ENCODE results near the gene CDC14B.

- TF ChIP-seq CTCF (IDR thresholded peaks at IDR 0.05; ENCODE audit: low read length) (no peak), EZH2phosphoT487 (IDR thresholded peaks at IDR 0.05; ENCODE audit: low read length) (no peak)
These were observed 158.3 kb downstream of the CDC14B start for GRCh38 chr9:96461336-96461735.

Measured in MM.1S (cell line).